ENCODE measurements around the gene DNAJC21.
"Not testable (repeated sequence)": the region's sequence is repeated elsewhere in the genome, so short reads cannot be mapped to it uniquely, and the experiment has no call there.

Gene DNAJC21

DNA sequence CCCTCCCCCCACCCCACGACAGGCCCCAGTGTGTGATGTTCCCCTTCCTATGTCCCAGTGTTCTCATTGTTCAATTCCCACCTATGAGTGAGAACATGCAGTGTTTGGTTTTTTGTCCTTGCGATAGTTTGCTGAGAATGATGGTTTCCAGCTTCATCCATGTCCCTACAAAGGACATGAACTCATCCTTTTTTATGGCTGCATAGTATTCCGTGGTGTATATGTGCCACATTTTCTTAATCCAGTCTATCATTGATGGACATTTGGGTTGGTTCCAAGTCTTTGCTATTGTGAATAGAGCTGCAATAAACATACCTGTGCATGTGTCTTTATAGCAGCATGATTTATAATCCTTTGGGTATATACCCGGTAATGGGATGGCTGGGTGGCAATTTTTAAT, 42.3 kb downstream of the DNAJC21 start:
- not testable (repeated sequence) for DNase-seq (ENCODE audit: low read depth, low spot score)

DNA sequence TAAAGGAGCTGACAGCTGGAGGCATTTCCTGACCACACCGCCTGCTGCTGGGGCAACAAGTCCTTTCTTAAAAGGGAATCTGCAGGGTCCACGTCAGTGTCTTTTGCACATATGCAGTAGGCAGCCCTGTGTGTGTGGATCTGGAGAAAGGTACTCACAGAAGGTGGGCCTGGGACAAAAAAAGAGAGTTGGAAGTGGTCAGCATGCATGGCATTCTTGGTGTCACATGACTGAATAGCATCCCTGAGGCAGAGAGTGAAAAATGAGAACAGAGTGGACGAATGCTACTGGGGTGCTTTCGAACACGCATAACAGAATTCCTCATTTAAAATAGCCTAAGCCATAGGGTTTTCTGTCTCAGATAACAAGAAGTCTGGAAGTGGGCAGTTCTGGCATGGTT, 47.0 kb downstream of the DNAJC21 start:
- H3K27ac ChIP-seq: no peak overlapping the region
- DNase-seq (ENCODE audit: low read depth, low spot score): no peak

More for the DNA sequence above, 42.3 kb downstream of the DNAJC21 start:
- H3K27ac ChIP-seq: not testable (repeated sequence)

- no peak for DNase-seq (ENCODE audit: low read depth, low spot score)
- H3K27ac ChIP-seq: no peak overlapping the region
Measured at GRCh38 chr5:34977934-34978613, 48.7 kb downstream of the DNAJC21 start.

- no peak overlapping the region for H3K27ac ChIP-seq
- no peak for DNase-seq (ENCODE audit: low read depth, low spot score)
Measured at GRCh38 chr5:34978681-34979080, 49.3 kb downstream of the DNAJC21 start.

- no peak overlapping the region for H3K27ac ChIP-seq
- DNase-seq (ENCODE audit: low read depth, low spot score): no peak
Measured at GRCh38 chr5:34982823-34983222, 53.5 kb downstream of the DNAJC21 start.

DNA sequence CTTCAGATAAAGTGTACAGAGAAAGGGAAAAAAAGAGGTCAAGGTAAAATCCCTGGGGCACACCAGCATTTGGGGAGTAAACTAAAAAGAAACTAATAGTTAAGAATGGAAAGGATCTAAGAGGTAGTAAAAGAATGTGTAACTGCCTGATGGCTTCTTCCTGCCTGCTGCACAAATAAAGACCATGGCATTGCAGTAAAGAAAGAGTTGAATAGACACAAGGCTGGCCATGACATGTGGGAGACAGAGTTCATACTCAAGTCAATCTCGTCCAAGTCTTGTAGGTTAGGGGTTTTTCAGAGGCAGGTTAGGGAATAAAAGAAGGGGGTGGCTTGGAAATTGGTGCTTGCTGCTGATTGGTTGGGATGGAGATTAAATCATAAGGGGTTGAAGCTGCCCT, 57.6 kb downstream of the DNAJC21 start:
- no peak for DNase-seq (ENCODE audit: low read depth, low spot score)
- H3K27ac ChIP-seq: no peak overlapping the region

- DNase-seq (ENCODE audit: low read depth, low spot score): no peak
- no peak overlapping the region for H3K27ac ChIP-seq
Measured at GRCh38 chr5:34991486-34992238, 62.3 kb downstream of the DNAJC21 start.

GRCh38 chr5:34993951-34994350, 64.6 kb downstream of the DNAJC21 start:
- H3K27ac ChIP-seq: no peak overlapping the region
- DNase-seq (ENCODE audit: low read depth, low spot score): no peak

DNA sequence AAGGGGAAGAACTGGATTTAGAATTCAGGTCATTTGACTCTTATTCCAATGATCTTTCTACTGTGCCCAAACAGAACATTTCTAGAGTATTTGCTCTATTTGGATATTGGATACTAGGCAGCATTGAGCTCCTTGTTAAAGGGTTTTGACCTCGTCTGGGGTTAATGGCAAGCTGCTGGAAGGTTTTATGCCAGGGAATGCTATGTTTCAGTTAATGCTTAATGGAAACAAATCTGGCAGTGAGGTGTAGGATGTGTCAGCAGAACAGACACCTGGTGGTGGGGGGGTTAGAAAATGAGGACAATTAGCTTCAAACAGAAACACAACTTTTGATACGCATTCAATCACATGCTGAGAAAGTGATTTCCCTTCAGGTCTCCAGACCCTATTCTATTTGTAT, 66.9 kb downstream of the DNAJC21 start:
- DNase-seq (ENCODE audit: low read depth, low spot score): no peak
- no peak overlapping the region for H3K27ac ChIP-seq

- no peak overlapping the region for H3K27ac ChIP-seq
- no peak for DNase-seq (ENCODE audit: low read depth, low spot score)
Measured at GRCh38 chr5:34998058-34998789, 68.9 kb downstream of the DNAJC21 start.

GRCh38 chr5:35001842-35002241, 72.5 kb downstream of the DNAJC21 start:
- no peak for DNase-seq (ENCODE audit: low read depth, low spot score)
- no peak overlapping the region for H3K27ac ChIP-seq

DNA sequence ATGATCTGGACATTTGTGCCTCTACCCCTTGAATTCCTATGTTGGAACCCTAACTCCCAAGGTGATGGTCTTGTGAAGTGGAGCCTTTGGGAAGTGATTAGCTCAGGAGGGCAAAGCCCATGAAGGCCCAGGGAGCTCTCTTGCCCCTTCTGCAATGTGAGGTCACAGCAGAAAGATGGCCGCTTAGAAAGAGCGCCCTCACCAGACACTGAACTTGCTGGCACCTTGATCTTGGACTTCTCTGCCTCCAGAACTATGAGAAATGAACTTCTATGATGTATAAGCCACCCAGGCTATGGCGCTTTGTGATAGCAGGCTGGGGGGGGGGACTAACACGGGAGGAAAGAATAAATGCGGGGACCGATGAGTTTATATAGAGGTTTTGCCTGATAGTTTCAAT, 73.1 kb downstream of the DNAJC21 start:
- DNase-seq (ENCODE audit: low read depth, low spot score): no peak
- no peak overlapping the region for H3K27ac ChIP-seq

DNA sequence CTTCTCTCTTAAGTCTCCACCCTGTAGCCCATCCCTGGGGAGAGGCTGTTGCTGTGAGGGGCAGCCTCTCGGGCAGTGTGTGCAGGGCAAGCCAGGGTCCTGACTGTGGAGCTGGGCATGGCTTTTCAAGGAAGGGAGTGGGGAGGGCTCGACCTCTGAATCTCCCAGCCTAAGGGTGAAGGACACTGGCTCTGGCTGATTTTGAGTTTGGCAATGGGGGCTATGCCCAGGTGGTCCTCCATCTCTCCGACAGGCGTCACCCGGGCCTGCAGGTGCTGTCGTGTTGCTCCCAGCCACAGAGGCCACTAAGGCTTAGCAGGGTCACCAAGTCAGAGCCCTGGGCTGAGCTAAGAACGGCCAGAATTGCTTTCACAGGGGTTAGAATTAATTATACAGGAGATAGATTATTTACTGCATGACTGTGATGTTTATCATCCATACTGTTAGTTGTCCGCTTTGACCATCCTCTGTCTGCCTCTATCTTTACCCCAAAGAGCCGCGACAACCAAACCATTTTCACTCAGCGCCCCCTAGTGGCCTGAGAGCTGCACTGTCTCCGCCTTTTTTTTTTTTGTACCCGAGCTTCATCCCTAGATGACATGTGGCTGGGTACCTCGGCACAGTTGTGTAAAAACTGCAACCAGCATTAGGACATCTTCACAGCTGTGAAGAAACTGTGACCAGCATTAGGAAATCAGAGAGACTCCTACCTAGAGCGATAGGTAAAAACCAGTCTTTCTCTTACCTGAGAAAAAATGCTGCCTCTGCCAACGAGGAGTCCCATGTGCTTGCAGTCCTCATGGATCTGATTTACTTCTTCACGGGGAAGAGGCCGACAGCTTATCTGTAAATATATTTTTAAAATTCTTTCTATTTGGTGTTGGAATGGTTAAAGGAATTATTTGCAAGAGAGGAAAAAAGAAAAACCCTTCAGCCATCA, 73.9 kb downstream of the DNAJC21 start:
- no peak overlapping the region for H3K27ac ChIP-seq

DNA sequence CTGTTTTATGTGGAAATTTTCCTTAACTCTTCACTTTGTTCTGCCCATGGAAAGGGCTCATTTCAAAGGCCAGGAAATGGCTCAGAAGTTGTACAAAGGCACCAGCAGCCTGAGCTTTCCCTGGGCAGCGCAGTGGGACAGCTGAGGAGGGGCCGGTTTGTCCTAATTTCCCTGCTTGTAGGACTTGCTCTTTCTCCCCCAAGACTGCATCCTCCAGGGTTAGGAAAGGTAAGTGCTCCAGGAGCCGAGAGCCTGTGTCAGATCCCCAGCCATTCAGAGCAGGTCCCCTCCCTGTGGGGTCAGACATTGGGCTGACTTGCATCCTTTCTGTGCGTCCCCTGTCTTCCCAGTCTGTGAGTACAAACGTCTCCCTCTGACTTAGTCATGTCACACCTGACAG, 74.8 kb downstream of the DNAJC21 start:
- no peak overlapping the region for H3K27ac ChIP-seq
- DNase-seq (ENCODE audit: low read depth, low spot score): no peak

More for the DNA sequence above, 73.9 kb downstream of the DNAJC21 start:
- DNase-seq (ENCODE audit: low read depth, low spot score): no peak

GRCh38 chr5:35004771-35005170, 75.4 kb downstream of the DNAJC21 start:
- no peak for DNase-seq (ENCODE audit: low read depth, low spot score)
- H3K27ac ChIP-seq: no peak overlapping the region

Measured in epithelial cell of prostate (primary cell).